HK-2 (cell line): ENCODE measurements around the gene TCF4.
A peak's percentile ranks its signal among the peaks of the same experiment; 100 is the strongest.

Source experiments
- DNase-seq: peaks from one replicate; pipeline ENCODE4 v3.0.0-alpha.2; 2018; ENCODE audit not compliant: unreplicated experiment

The TCF4 gene

GRCh38 chr18:55588111-55588869 lies at the start of gene TCF4:
TSS of gene TCF4 (minus strand) at chr18:55588192. CDS start at chr18:55587116, 1,076 bp downstream.
- peak; percentile 33 for DNase-seq

GRCh38 chr18:55637204-55637603 lies 49.2 kb upstream of the TCF4 start:
- no peak for DNase-seq

- DNase-seq: no peak
These were observed 47.4 kb upstream of the TCF4 start for GRCh38 chr18:55635439-55635838.

GRCh38 chr18:55634545-55634944 lies 46.6 kb upstream of the TCF4 start:
- no peak for DNase-seq

GRCh38 chr18:55633032-55633431 lies 45.0 kb upstream of the TCF4 start:
- no peak for DNase-seq

GRCh38 chr18:55629133-55629532 lies 41.1 kb upstream of the TCF4 start:
- no peak for DNase-seq

- DNase-seq: no peak
These were observed 39.0 kb upstream of the TCF4 start for GRCh38 chr18:55627007-55627406.

- DNase-seq: no peak
These were observed 37.9 kb upstream of the TCF4 start for GRCh38 chr18:55625901-55626300.

GRCh38 chr18:55623626-55624025 lies 35.6 kb upstream of the TCF4 start:
- no peak for DNase-seq

- no peak for DNase-seq
These were observed 22.5 kb upstream of the TCF4 start for GRCh38 chr18:55610506-55610905.

- DNase-seq: no peak
These were observed 21.3 kb upstream of the TCF4 start for GRCh38 chr18:55609160-55609825.

GRCh38 chr18:55608497-55608896 lies 20.5 kb upstream of the TCF4 start:
- no peak for DNase-seq

GRCh38 chr18:55607773-55608172 lies 19.8 kb upstream of the TCF4 start:
- DNase-seq: no peak

- DNase-seq: no peak
These were observed 17.8 kb upstream of the TCF4 start for GRCh38 chr18:55605733-55606338.

GRCh38 chr18:55603775-55604174 lies 15.8 kb upstream of the TCF4 start:
- DNase-seq: no peak

GRCh38 chr18:55593888-55594287 lies 5.9 kb upstream of the TCF4 start:
- no peak for DNase-seq

GRCh38 chr18:55592572-55592971 lies 4.6 kb upstream of the TCF4 start:
- no peak for DNase-seq

GRCh38 chr18:55592106-55592505 lies 4.1 kb upstream of the TCF4 start:
- DNase-seq: no peak

- peak; percentile 91 for DNase-seq
These were observed 1.8 kb upstream of the TCF4 start for GRCh38 chr18:55589625-55590291.

- no peak for DNase-seq
These were observed 1.0 kb upstream of the TCF4 start for GRCh38 chr18:55588870-55589595.

GRCh38 chr18:55587418-55588110 lies 428 bp downstream of the TCF4 start:
- peak; percentile 4 for DNase-seq
